CD4-positive, alpha-beta T cell (primary cell): ENCODE measurements around the gene COL18A1. TPM values are rescaled to one million over a fixed set of nuclear protein-coding genes. Genes with fewer than 3 reads are reported as not detected.

Source experiments
- ATAC-seq: fragments of 200-7000 bp; cut with Tn5 transposase; one replicate; pipeline ENCODE4 v1.10.0; 2022; ENCODE audit warnings: mild to moderate bottlenecking; ENCODE audit not compliant: poor library complexity
- CTCF ChIA-PET: fragments of 350-600 bp; sonication (Branson Sonifier 250); formaldehyde crosslinking; loops from one replicate; lab custom pipeline; 2021; ENCODE audit warnings: antibody characterized with exemption, inconsistent platforms; lab: Charles Lee
- POLR2A ChIA-PET: fragments of 350-600 bp; sonication (Branson Sonifier 250); formaldehyde crosslinking; loops from one replicate; lab custom pipeline; 2021; ENCODE audit warnings: antibody characterized with exemption, inconsistent platforms; lab: Charles Lee
- DNase-seq, 14 experiments: peaks; one replicate each; pipeline ENCODE4 v3.0.0-alpha.2; 2013 to 2020; ENCODE audit warnings: mixed read lengths in 2 of 14
- H3K27ac ChIP-seq, 2 donors: one replicate each; pipeline versions ENCODE4 v1.5.1 to v1.7.0; 2013; ENCODE audit warnings: low read length in 2 of 2, low read depth in 1 of 2, mild to moderate bottlenecking in 1 of 2
- H3K27me3 ChIP-seq, 2 experiments: 1 replicate in 1 of 2; 2 replicates in 1 of 2; pipeline versions ENCODE4 v1.6.1 to v1.7.0; 2013; ENCODE audit warnings: low read length in 2 of 2, control low read depth in 1 of 2, mild to moderate bottlenecking in 1 of 2, moderate library complexity in 1 of 2; ENCODE audit not compliant: insufficient read depth in 2 of 2, control insufficient read depth in 1 of 2
- H3K36me3 ChIP-seq: one replicate; pipeline ENCODE4 v1.6.1; 2013; ENCODE audit warnings: low read length, control low read depth; ENCODE audit not compliant: insufficient read depth
- H3K4me1 ChIP-seq: one replicate; pipeline ENCODE4 v1.6.1; 2013; ENCODE audit warnings: low read length, control low read depth; ENCODE audit not compliant: insufficient read depth
- H3K4me3 ChIP-seq: one replicate; pipeline ENCODE4 v1.5.1; 2013; ENCODE audit warnings: mild to moderate bottlenecking, low read length, moderate library complexity
- H3K9me3 ChIP-seq, 2 experiments: 1 replicate in 1 of 2; 2 replicates in 1 of 2; pipeline versions ENCODE4 v1.6.1 to v1.7.0; 2013; ENCODE audit warnings: low read length in 2 of 2, mild to moderate bottlenecking in 2 of 2, control low read depth in 1 of 2, moderate library complexity in 1 of 2; ENCODE audit not compliant: control insufficient read depth in 1 of 2, insufficient read depth in 1 of 2
- H3K27ac Mint-ChIP-seq: one replicate; pipeline ENCODE4 v1.8.0; 2020; ENCODE audit warnings: mixed read lengths
- H3K27me3 Mint-ChIP-seq: one replicate; pipeline ENCODE4 v1.8.0; 2021; ENCODE audit warnings: mixed read lengths
- H3K36me3 Mint-ChIP-seq: one replicate; pipeline ENCODE4 v1.8.0; 2021; ENCODE audit warnings: low read depth, mixed read lengths
- H3K4me1 Mint-ChIP-seq: one replicate; pipeline ENCODE4 v1.8.0; 2021; ENCODE audit warnings: low read depth, mixed read lengths
- H3K4me3 Mint-ChIP-seq: one replicate; pipeline ENCODE4 v1.8.0; 2020; ENCODE audit warnings: mild to moderate bottlenecking, mixed read lengths
- H3K9me3 Mint-ChIP-seq: one replicate; pipeline ENCODE4 v1.8.0; 2020; ENCODE audit warnings: mixed read lengths
- intact Hi-C, 2 experiments: fragments of 100-400 bp; cut with DNase I in 1 of 2; cut with micrococcal nuclease in 1 of 2; formaldehyde crosslinking; loops; one replicate each; pipeline versions ENCODE4 v1.15.1 to v1.9.0; 2023 to 2025; cut with DNase I, micrococcal nuclease
- total RNA-seq, 174 experiments: library from RNA in 2 of 174; stranded (reverse) in 2 of 174; gene quantifications; one replicate each; pipeline ENCODE4 v1.2.3 and lab custom pipeline; 2021 to 2026
- TF ChIP-seq, protein P1 (sequence below): fragments of 200-600 bp; IDR thresholded peaks from one replicate; pipeline ENCODE4 v1.8.0; 2022; ENCODE audit warnings: antibody characterized with exemption, mild to moderate bottlenecking

COL18A1 gene
- total RNA-seq, 2 experiments from 2014 or later = 15.2 to 16.0 TPM

DNA sequence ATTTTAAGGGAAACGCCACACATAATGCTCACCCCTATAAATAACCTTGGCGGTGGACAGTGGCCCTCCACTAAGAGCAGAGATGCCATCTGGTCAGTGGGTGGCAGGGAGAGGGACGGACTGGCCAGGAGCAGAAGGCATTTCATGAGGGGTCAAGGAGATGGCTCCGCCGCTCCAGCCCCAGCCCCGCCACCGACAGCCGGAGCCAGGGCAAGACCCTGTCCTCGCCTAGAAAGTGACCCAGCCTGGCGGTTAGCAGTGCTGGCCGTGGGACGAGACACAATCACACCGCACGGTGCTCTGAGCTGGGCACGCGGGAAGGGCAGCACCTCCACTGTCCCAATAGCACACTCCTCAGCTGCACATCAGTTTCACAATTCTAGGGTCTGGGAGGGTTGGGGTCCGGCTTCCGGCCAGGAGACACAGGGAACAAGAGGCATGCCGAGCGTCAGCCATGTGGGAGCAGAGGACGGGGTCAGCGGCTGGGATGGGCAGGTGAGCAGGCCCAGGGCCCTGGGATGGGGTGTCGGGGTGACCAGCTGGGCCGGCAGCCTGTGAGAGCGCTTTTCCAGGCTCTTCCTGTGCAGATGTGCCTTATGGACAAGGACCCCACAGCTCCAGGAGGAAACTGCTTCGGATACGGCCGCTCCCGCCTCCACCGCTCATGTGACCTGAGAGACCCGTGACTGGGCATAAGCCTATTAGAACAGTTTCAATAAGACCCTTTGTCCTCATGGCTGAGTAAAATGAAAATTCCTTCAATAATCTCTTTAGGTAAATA, 131.5 kb downstream of the COL18A1 start:
- peaks cover 39% of the 10 kb centered on the region for H3K4me1 ChIP-seq
- H3K9me3 Mint-ChIP-seq = no peaks in the 10 kb centered on the region
- H3K4me3 Mint-ChIP-seq = peak overlapping the region; percentile 46
- intact Hi-C loops = no loop called here
- ATAC-seq (no peak), DNase-seq (peak in 1 of 14 experiments; percentile 1)
- peaks cover 24% of the 10 kb centered on the region for H3K4me1 Mint-ChIP-seq
- H3K9me3 ChIP-seq = peaks cover 0 to 6% of the 10 kb centered on the region in 2 experiments
- no peaks in the 10 kb centered on the region for H3K27me3 ChIP-seq
- CTCF ChIA-PET = no interaction called here
- H3K27ac ChIP-seq = no peak overlapping the region
- no peak overlapping the region for H3K4me3 ChIP-seq
- peaks cover 4% of the 10 kb centered on the region for H3K36me3 ChIP-seq
- no peaks in the 10 kb centered on the region for H3K27me3 Mint-ChIP-seq
- POLR2A ChIA-PET = no interaction called here
- peaks cover 13% of the 10 kb centered on the region for H3K36me3 Mint-ChIP-seq
- H3K27ac Mint-ChIP-seq = peak overlapping the region; percentile 40
- TF ChIP-seq, protein P1, sequence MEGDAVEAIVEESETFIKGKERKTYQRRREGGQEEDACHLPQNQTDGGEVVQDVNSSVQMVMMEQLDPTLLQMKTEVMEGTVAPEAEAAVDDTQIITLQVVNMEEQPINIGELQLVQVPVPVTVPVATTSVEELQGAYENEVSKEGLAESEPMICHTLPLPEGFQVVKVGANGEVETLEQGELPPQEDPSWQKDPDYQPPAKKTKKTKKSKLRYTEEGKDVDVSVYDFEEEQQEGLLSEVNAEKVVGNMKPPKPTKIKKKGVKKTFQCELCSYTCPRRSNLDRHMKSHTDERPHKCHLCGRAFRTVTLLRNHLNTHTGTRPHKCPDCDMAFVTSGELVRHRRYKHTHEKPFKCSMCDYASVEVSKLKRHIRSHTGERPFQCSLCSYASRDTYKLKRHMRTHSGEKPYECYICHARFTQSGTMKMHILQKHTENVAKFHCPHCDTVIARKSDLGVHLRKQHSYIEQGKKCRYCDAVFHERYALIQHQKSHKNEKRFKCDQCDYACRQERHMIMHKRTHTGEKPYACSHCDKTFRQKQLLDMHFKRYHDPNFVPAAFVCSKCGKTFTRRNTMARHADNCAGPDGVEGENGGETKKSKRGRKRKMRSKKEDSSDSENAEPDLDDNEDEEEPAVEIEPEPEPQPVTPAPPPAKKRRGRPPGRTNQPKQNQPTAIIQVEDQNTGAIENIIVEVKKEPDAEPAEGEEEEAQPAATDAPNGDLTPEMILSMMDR = no peak

DNA sequence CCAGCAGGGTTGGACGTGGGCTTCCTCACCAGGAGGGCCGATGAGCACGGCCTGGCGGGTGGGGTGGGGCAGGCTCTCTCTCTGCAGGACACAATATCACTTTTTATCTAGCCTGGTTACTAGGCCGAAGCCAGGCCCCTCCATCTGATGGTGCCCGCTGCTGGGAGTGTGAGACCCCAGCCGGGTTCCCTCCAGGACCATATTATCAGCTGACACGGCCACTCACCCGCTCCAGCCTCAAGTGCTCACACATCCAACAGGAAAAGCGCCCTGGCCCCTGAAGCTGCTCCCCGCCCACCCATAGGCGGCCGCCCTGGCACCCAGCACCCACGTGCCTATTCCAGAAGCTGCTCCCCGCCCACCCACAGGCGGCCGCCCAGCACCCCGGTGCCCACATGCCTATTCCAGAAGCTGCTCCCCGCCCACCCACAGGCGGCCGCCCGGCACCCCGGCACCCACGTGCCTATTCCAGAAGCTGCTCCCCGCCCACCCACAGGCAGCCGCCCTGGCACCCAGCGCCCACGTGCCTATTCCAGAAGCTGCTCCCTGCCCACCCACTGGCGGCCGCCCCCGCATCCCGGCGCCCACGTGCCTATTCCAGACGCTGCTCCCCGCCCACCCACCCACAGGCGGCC, 132.3 kb downstream of the COL18A1 start:
- DNase-seq (peak in 1 of 14 experiments; percentile 4), ATAC-seq (no peak)
- no peaks in the 10 kb centered on the region for H3K36me3 ChIP-seq
- intact Hi-C loops = no loop called here
- peaks cover 10% of the 10 kb centered on the region for H3K36me3 Mint-ChIP-seq
- peaks cover 38% of the 10 kb centered on the region for H3K4me1 ChIP-seq
- H3K4me1 Mint-ChIP-seq = peaks cover 24% of the 10 kb centered on the region
- H3K27me3 Mint-ChIP-seq = no peaks in the 10 kb centered on the region
- no peaks in the 10 kb centered on the region for H3K27me3 ChIP-seq
- no peaks in the 10 kb centered on the region for H3K9me3 ChIP-seq
- ChIA-PET CTCF (no interaction called here), POLR2A (no interaction called here)
- H3K27ac Mint-ChIP-seq = no peak overlapping the region
- no peak overlapping the region for H3K27ac ChIP-seq
- TF ChIP-seq, protein P1 = no peak
- H3K4me3 ChIP-seq = no peak overlapping the region
- H3K4me3 Mint-ChIP-seq = no peak overlapping the region
- no peaks in the 10 kb centered on the region for H3K9me3 Mint-ChIP-seq

DNA sequence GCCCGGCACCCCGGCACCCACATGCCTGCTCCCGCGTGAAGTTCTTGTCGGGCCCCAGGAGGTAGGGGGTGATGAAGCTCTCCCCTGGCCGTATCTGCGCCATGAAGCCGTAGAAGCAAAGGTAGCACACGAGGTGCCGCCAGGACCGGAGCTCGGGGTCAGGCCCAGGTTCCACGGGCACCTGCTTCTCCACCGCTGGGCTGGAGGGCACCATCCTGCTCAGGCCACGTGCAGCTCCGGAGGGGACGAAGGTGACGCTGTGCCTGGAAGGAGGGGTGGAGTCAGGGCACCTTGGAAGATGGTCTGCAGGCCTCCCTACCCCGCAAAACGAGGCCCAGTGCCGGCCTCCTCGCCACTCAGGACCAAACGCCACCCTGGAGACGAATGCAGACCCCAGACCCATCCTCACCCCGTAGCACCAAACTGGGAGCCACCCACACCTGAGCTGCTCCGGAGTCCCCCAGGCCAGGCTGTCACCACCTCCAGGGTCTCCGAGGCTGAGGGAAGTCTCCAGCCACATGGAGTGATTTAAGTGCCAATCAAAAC, 132.9 kb downstream of the COL18A1 start:
- CTCF ChIA-PET = no interaction called here
- peak in 1 of 14 experiments; percentile 21 for DNase-seq
- intact Hi-C loops = no loop called here

More for the DNA sequence above, 132.9 kb downstream of the COL18A1 start:
- no peak overlapping the region for H3K27ac Mint-ChIP-seq
- Histone ChIP-seq H3K27ac (no peak overlapping the region), H3K4me3 (no peak overlapping the region), H3K27me3 (no peaks in the 10 kb centered on the region), H3K4me1 (peaks cover 34% of the 10 kb centered on the region), H3K9me3 (no peaks in the 10 kb centered on the region), H3K36me3 (no peaks in the 10 kb centered on the region)
- H3K9me3 Mint-ChIP-seq = no peaks in the 10 kb centered on the region
- H3K27me3 Mint-ChIP-seq = no peaks in the 10 kb centered on the region
- POLR2A ChIA-PET = no interaction called here
- peaks cover 20% of the 10 kb centered on the region for H3K4me1 Mint-ChIP-seq
- H3K36me3 Mint-ChIP-seq = peaks cover 4% of the 10 kb centered on the region
- TF ChIP-seq, protein P1 = no peak
- H3K4me3 Mint-ChIP-seq = no peak overlapping the region
- ATAC-seq = no peak
